NK-92 (cell line): ENCODE data around the gene MYO5A.
"Not testable (repeated sequence)": the region's sequence is repeated elsewhere in the genome, so short reads cannot be mapped to it uniquely, and the experiment has no call there.

Experiments used
- DNase-seq: peaks from one replicate; lab custom pipeline; 2025; ENCODE audit not compliant: unreplicated experiment; lab: John Stamatoyannopoulos, UW

Gene MYO5A

GRCh38 chr15:52546031-52546751, 17.5 kb upstream of the MYO5A start:
- no peak for DNase-seq

- no peak for DNase-seq
These were observed 11.8 kb upstream of the MYO5A start for GRCh38 chr15:52540374-52541012.

- no peak for DNase-seq
These were observed 8.8 kb upstream of the MYO5A start for GRCh38 chr15:52537459-52537858.

- DNase-seq = no peak
These were observed 3.7 kb upstream of the MYO5A start for GRCh38 chr15:52532427-52532826.

GRCh38 chr15:52529940-52530339, 1.3 kb upstream of the MYO5A start:
- DNase-seq = no peak

- DNase-seq = no peak
These were observed 753 bp upstream of the MYO5A start for GRCh38 chr15:52529341-52529924.

GRCh38 chr15:52527911-52528563, 643 bp downstream of the MYO5A start:
- DNase-seq = no peak

- DNase-seq = no peak
These were observed 1.3 kb downstream of the MYO5A start for GRCh38 chr15:52527196-52527910.

- no peak for DNase-seq
These were observed 4.2 kb downstream of the MYO5A start for GRCh38 chr15:52524223-52525136.

- no peak for DNase-seq
These were observed 5.0 kb downstream of the MYO5A start for GRCh38 chr15:52523647-52524046.

- no peak for DNase-seq
These were observed 5.5 kb downstream of the MYO5A start for GRCh38 chr15:52523192-52523591.

GRCh38 chr15:52521682-52522081, 7.0 kb downstream of the MYO5A start:
- no peak for DNase-seq

GRCh38 chr15:52520421-52520820, 8.3 kb downstream of the MYO5A start:
- no peak for DNase-seq

- no peak for DNase-seq
These were observed 10.0 kb downstream of the MYO5A start for GRCh38 chr15:52518487-52519371.

GRCh38 chr15:52517014-52517413, 11.7 kb downstream of the MYO5A start:
- DNase-seq = no peak

GRCh38 chr15:52515343-52515742, 13.3 kb downstream of the MYO5A start:
- DNase-seq = no peak

- DNase-seq = no peak
These were observed 14.2 kb downstream of the MYO5A start for GRCh38 chr15:52514482-52514881.

- DNase-seq = not testable (repeated sequence)
These were observed 15.8 kb downstream of the MYO5A start for GRCh38 chr15:52512869-52513268.

- no peak for DNase-seq
These were observed 17.6 kb downstream of the MYO5A start for GRCh38 chr15:52511084-52511483.
